Rectal smooth muscle tissue (tissue), 1 donor: ENCODE data around the gene GOLT1A.
"Not testable (repeated sequence)": the region's sequence is repeated elsewhere in the genome, so short reads cannot be mapped to it uniquely, and the experiment has no call there.

Experiments
- H3K27ac ChIP-seq: one replicate; pipeline ENCODE4 v1.7.0; 2013; ENCODE audit warnings: low read depth, low read length, inconsistent platforms
- H3K27me3 ChIP-seq: one replicate; pipeline ENCODE4 v1.7.0; 2013; ENCODE audit warnings: low read length; ENCODE audit not compliant: control insufficient read depth, insufficient read depth
- H3K36me3 ChIP-seq: one replicate; pipeline ENCODE4 v1.7.0; 2013; ENCODE audit warnings: low read length; ENCODE audit not compliant: control insufficient read depth, insufficient read depth
- H3K4me1 ChIP-seq: one replicate; pipeline ENCODE4 v1.7.0; 2013; ENCODE audit warnings: low read length; ENCODE audit not compliant: control insufficient read depth, insufficient read depth
- H3K4me3 ChIP-seq: one replicate; pipeline ENCODE4 v1.7.0; 2013; ENCODE audit warnings: low read length
- H3K9ac ChIP-seq: one replicate; pipeline ENCODE4 v1.7.0; 2013; ENCODE audit warnings: low read length

Gene GOLT1A

GRCh38 chr1:204240233-204240632 lies 26.4 kb upstream of the GOLT1A start:
- no peak overlapping the region for H3K9ac ChIP-seq
- H3K36me3 ChIP-seq: peaks cover 7% of the 10 kb centered on the region
- no peak overlapping the region for H3K4me3 ChIP-seq
- no peaks in the 10 kb centered on the region for H3K4me1 ChIP-seq
- no peaks in the 10 kb centered on the region for H3K27me3 ChIP-seq
- no peak overlapping the region for H3K27ac ChIP-seq

- not testable (repeated sequence) for H3K4me1 ChIP-seq, H3K4me3 ChIP-seq, H3K36me3 ChIP-seq, H3K27me3 ChIP-seq, H3K27ac ChIP-seq, H3K9ac ChIP-seq
Observed at GRCh38 chr1:204239401-204239800, 25.6 kb upstream of the GOLT1A start.

- not testable (repeated sequence) for H3K27me3 ChIP-seq, H3K27ac ChIP-seq, H3K4me3 ChIP-seq, H3K9ac ChIP-seq, H3K36me3 ChIP-seq, H3K4me1 ChIP-seq
Observed at GRCh38 chr1:204238520-204238919, 24.7 kb upstream of the GOLT1A start.

GRCh38 chr1:204237515-204237914 lies 23.7 kb upstream of the GOLT1A start:
- H3K36me3 ChIP-seq, H3K9ac ChIP-seq, H3K4me1 ChIP-seq, H3K27ac ChIP-seq, H3K27me3 ChIP-seq, H3K4me3 ChIP-seq: not testable (repeated sequence)

GRCh38 chr1:204232526-204232925 lies 18.7 kb upstream of the GOLT1A start:
- H3K4me1 ChIP-seq: no peaks in the 10 kb centered on the region
- no peak overlapping the region for H3K9ac ChIP-seq
- H3K27ac ChIP-seq: no peak overlapping the region
- H3K4me3 ChIP-seq: no peak overlapping the region
- peaks cover 10% of the 10 kb centered on the region for H3K36me3 ChIP-seq
- no peaks in the 10 kb centered on the region for H3K27me3 ChIP-seq

GRCh38 chr1:204230211-204230610 lies 16.4 kb upstream of the GOLT1A start:
- peaks cover 10% of the 10 kb centered on the region for H3K36me3 ChIP-seq
- H3K27me3 ChIP-seq: no peaks in the 10 kb centered on the region
- no peak overlapping the region for H3K9ac ChIP-seq
- no peak overlapping the region for H3K4me3 ChIP-seq
- H3K4me1 ChIP-seq: no peaks in the 10 kb centered on the region
- no peak overlapping the region for H3K27ac ChIP-seq

- Histone ChIP-seq H3K4me3 (no peak overlapping the region), H3K9ac (no peak overlapping the region), H3K27me3 (no peaks in the 10 kb centered on the region), H3K27ac (no peak overlapping the region), H3K36me3 (peaks cover 10% of the 10 kb centered on the region), H3K4me1 (no peaks in the 10 kb centered on the region)
Observed at GRCh38 chr1:204228896-204229295, 15.1 kb upstream of the GOLT1A start.

- no peak overlapping the region for H3K27ac ChIP-seq
- H3K4me3 ChIP-seq: no peak overlapping the region
- no peaks in the 10 kb centered on the region for H3K4me1 ChIP-seq
- H3K27me3 ChIP-seq: no peaks in the 10 kb centered on the region
- H3K9ac ChIP-seq: no peak overlapping the region
- H3K36me3 ChIP-seq: peaks cover 10% of the 10 kb centered on the region
Observed at GRCh38 chr1:204227996-204228785, 14.4 kb upstream of the GOLT1A start.

GRCh38 chr1:204227351-204227750 lies 13.6 kb upstream of the GOLT1A start:
- Histone ChIP-seq H3K4me3 (no peak overlapping the region), H3K27ac (no peak overlapping the region), H3K9ac (no peak overlapping the region), H3K36me3 (peaks cover 8% of the 10 kb centered on the region), H3K27me3 (no peaks in the 10 kb centered on the region), H3K4me1 (no peaks in the 10 kb centered on the region)

- H3K4me3 ChIP-seq: no peak overlapping the region
- peaks cover 11% of the 10 kb centered on the region for H3K36me3 ChIP-seq
- no peak overlapping the region for H3K9ac ChIP-seq
- H3K27me3 ChIP-seq: no peaks in the 10 kb centered on the region
- no peaks in the 10 kb centered on the region for H3K4me1 ChIP-seq
- no peak overlapping the region for H3K27ac ChIP-seq
Observed at GRCh38 chr1:204225841-204226735, 12.3 kb upstream of the GOLT1A start.

- H3K27me3 ChIP-seq: no peaks in the 10 kb centered on the region
- H3K4me1 ChIP-seq: no peaks in the 10 kb centered on the region
- peaks cover 11% of the 10 kb centered on the region for H3K36me3 ChIP-seq
- no peak overlapping the region for H3K9ac ChIP-seq
- no peak overlapping the region for H3K27ac ChIP-seq
- no peak overlapping the region for H3K4me3 ChIP-seq
Observed at GRCh38 chr1:204224655-204225054, 10.9 kb upstream of the GOLT1A start.

- Histone ChIP-seq H3K4me1 (no peaks in the 10 kb centered on the region), H3K9ac (no peak overlapping the region), H3K27ac (no peak overlapping the region)
Observed at GRCh38 chr1:204223129-204223860, 9.5 kb upstream of the GOLT1A start.

More at GRCh38 chr1:204223129-204223860, 9.5 kb upstream of the GOLT1A start:
- no peak overlapping the region for H3K4me3 ChIP-seq
- H3K27me3 ChIP-seq: no peaks in the 10 kb centered on the region
- H3K36me3 ChIP-seq: peaks cover 6% of the 10 kb centered on the region
